H9 (cell line): ENCODE measurements around the gene SPPL3. TPM values are rescaled to one million over a fixed set of nuclear protein-coding genes. Genes with fewer than 3 reads are reported as not detected.

Experiments
- DNase-seq: peaks from one replicate; pipeline ENCODE4 v3.0.0-alpha.2; 2017
- H2AFZ ChIP-seq: one replicate; pipeline ENCODE4 v1.6.1; 2013; ENCODE audit warnings: mild to moderate bottlenecking, low read length, control low read depth, moderate library complexity
- H2AK5ac ChIP-seq: 2 replicates; pipeline ENCODE4 v1.6.1; 2013; ENCODE audit warnings: low read length, control low read depth, mixed read lengths; ENCODE audit not compliant: insufficient read length
- H2BK120ac ChIP-seq: one replicate; pipeline ENCODE4 v1.6.1; 2013; ENCODE audit warnings: low read depth, mild to moderate bottlenecking, low read length, control low read depth, inconsistent platforms; ENCODE audit not compliant: poor library complexity, severe bottlenecking
- H2BK12ac ChIP-seq: 2 replicates; pipeline ENCODE4 v1.6.1; 2013; ENCODE audit warnings: low read length, control low read depth, mixed read lengths, low read depth; ENCODE audit not compliant: insufficient read length
- H2BK15ac ChIP-seq: 2 replicates; pipeline ENCODE4 v1.6.1; 2013; ENCODE audit warnings: low read depth, low read length, control low read depth
- H2BK20ac ChIP-seq: one replicate; pipeline ENCODE4 v1.6.1; 2013; ENCODE audit warnings: low read depth, mild to moderate bottlenecking, low read length, control low read depth, inconsistent platforms; ENCODE audit not compliant: poor library complexity, severe bottlenecking
- H2BK5ac ChIP-seq: 2 replicates; pipeline ENCODE4 v1.6.1; 2013; ENCODE audit warnings: low read length, control low read depth, mixed read lengths; ENCODE audit not compliant: insufficient read length
- H3K14ac ChIP-seq: 2 replicates; pipeline ENCODE4 v1.6.1; 2013; ENCODE audit warnings: low read length, control low read depth; ENCODE audit not compliant: insufficient read depth
- H3K18ac ChIP-seq: 2 replicates; pipeline ENCODE4 v1.6.1; 2013; ENCODE audit warnings: low read depth, mild to moderate bottlenecking, mixed read lengths, low read length, control low read depth; ENCODE audit not compliant: insufficient read length
- H3K23ac ChIP-seq: 2 replicates; pipeline ENCODE4 v1.6.1; 2013; ENCODE audit warnings: low read length, control low read depth, mixed read lengths, low read depth; ENCODE audit not compliant: insufficient read length
- H3K23me2 ChIP-seq: 2 replicates; pipeline ENCODE4 v1.6.1; 2013; ENCODE audit warnings: low read depth, mild to moderate bottlenecking, mixed read lengths, low read length, control low read depth; ENCODE audit not compliant: insufficient read length, poor library complexity, severe bottlenecking
- H3K27ac ChIP-seq: 2 replicates; pipeline ENCODE4 v1.5.1; 2013; ENCODE audit warnings: low read length, control low read depth, mixed read lengths, low read depth; ENCODE audit not compliant: insufficient read length
- H3K27me3 ChIP-seq: 2 replicates; pipeline ENCODE4 v1.6.1; 2013; ENCODE audit warnings: low read length, control low read depth, inconsistent platforms; ENCODE audit not compliant: insufficient read depth
- H3K4ac ChIP-seq: 2 replicates; pipeline ENCODE4 v1.6.1; 2013; ENCODE audit warnings: low read depth, mild to moderate bottlenecking, control low read depth, inconsistent platforms, low read length, moderate library complexity
- H3K4me1 ChIP-seq: 2 replicates; pipeline ENCODE4 v1.6.1; 2013; ENCODE audit warnings: low read length, control low read depth, inconsistent platforms; ENCODE audit not compliant: insufficient read depth
- H3K4me2 ChIP-seq: 2 replicates; pipeline ENCODE4 v1.6.1; 2013; ENCODE audit warnings: low read length, control low read depth, mixed read lengths; ENCODE audit not compliant: insufficient read length, insufficient read depth
- H3K56ac ChIP-seq: 2 replicates; pipeline ENCODE4 v1.6.1; 2013; ENCODE audit warnings: low read depth, mild to moderate bottlenecking, mixed read lengths, low read length, control low read depth; ENCODE audit not compliant: insufficient read length
- H3K79me1 ChIP-seq: 2 replicates; pipeline ENCODE4 v1.6.1; 2013; ENCODE audit warnings: low read depth, mild to moderate bottlenecking, moderate library complexity, low read length, control low read depth, inconsistent platforms; ENCODE audit not compliant: insufficient read depth, poor library complexity, severe bottlenecking
- H3K79me2 ChIP-seq: 2 replicates; pipeline ENCODE4 v1.6.1; 2013; ENCODE audit warnings: low read length, control low read depth, inconsistent platforms; ENCODE audit not compliant: insufficient read depth
- H3K9ac ChIP-seq: 2 replicates; pipeline ENCODE4 v1.6.1; 2013; ENCODE audit warnings: low read length, control low read depth, mixed read lengths; ENCODE audit not compliant: insufficient read length; ENCODE audit errors: extremely low read depth
- H3K9me3 ChIP-seq: one replicate; pipeline ENCODE4 v1.6.1; 2013; ENCODE audit warnings: low read depth, low read length, inconsistent platforms; ENCODE audit not compliant: control insufficient read depth
- H3T11ph ChIP-seq: one replicate; pipeline ENCODE4 v1.6.1; 2013; ENCODE audit warnings: mild to moderate bottlenecking, low read length, control low read depth, inconsistent platforms
- H4K20me1 ChIP-seq: one replicate; pipeline ENCODE4 v1.6.1; 2013; ENCODE audit not compliant: control insufficient read depth, insufficient read length, insufficient read depth
- H4K5ac ChIP-seq: 2 replicates; pipeline ENCODE4 v1.6.1; 2013; ENCODE audit warnings: low read depth, mild to moderate bottlenecking, mixed read lengths, low read length, control low read depth; ENCODE audit not compliant: insufficient read length
- H4K8ac ChIP-seq: replicated peaks from 2 replicates; pipeline ENCODE4 v1.6.1; 2013; ENCODE audit warnings: low read length, control low read depth, mixed read lengths, low read depth; ENCODE audit not compliant: insufficient read length
- H4K91ac ChIP-seq: 2 replicates; pipeline ENCODE4 v1.6.1; 2013; ENCODE audit warnings: low read depth, mild to moderate bottlenecking, moderate library complexity, mixed read lengths, low read length, control low read depth; ENCODE audit not compliant: insufficient read length
- H3K27ac Mint-ChIP-seq, 3 experiments: 2 replicates in 2 of 3; 3 replicates in 1 of 3; pipeline ENCODE4 v1.8.0; 2020 to 2021; ENCODE audit warnings: mixed read lengths in 3 of 3, mild to moderate bottlenecking in 1 of 3, moderate library complexity in 1 of 3
- H3K27me3 Mint-ChIP-seq: 2 replicates; pipeline ENCODE4 v1.8.0; 2021; ENCODE audit warnings: low read depth, mild to moderate bottlenecking, moderate library complexity, mixed read lengths
- H3K36me3 Mint-ChIP-seq, 3 experiments: 2 replicates in 2 of 3; 3 replicates in 1 of 3; pipeline ENCODE4 v1.8.0; 2020 to 2021; ENCODE audit warnings: low read depth in 3 of 3, mixed read lengths in 3 of 3; ENCODE audit not compliant: insufficient read depth in 1 of 3
- H3K4me1 Mint-ChIP-seq, 2 experiments: 2 replicates each; pipeline ENCODE4 v1.8.0; 2020; ENCODE audit warnings: mixed read lengths in 2 of 2
- H3K4me3 Mint-ChIP-seq, 2 experiments: 2 replicates in 1 of 2; 3 replicates in 1 of 2; pipeline ENCODE4 v1.8.0; 2020 to 2021; ENCODE audit warnings: mild to moderate bottlenecking in 2 of 2, mixed read lengths in 2 of 2, moderate library complexity in 1 of 2
- H3K9me3 Mint-ChIP-seq, 2 experiments: 2 replicates in 1 of 2; 3 replicates in 1 of 2; pipeline ENCODE4 v1.8.0; 2020; ENCODE audit warnings: mild to moderate bottlenecking in 2 of 2, mixed read lengths in 2 of 2, moderate library complexity in 1 of 2
- CTCF ChIP-seq: fragments of 200-600 bp; sonication (generic); conservative IDR thresholded peaks from 3 replicates; pipeline ENCODE4 v1.8.0; 2021; ENCODE audit warnings: antibody characterized with exemption, mild to moderate bottlenecking
- WGBS: extraction: QIAGEN DNeasy Blood & Tissue Kit; methylation state at CpG from one replicate; pipeline ENCODE4 v1.1.7; 2013; ENCODE audit warnings: missing lambda C conversion rate, low lambda C conversion rate, mixed read lengths; ENCODE audit not compliant: insufficient read length; ENCODE audit errors: extremely low coverage; 5-methylcytosine and 5-hydroxymethylcytosine counted together
- total RNA-seq: library from RNA; stranded (reverse); gene quantifications from 2 replicates; pipeline ENCODE4 v1.2.1, GENCODE V29; 2021

SPPL3 gene
- total RNA-seq, 1 experiment from 2014 or later: 46.3 TPM

- H3K9me3 ChIP-seq: no peaks in the 10 kb centered on the region
- no peak overlapping the region for H2BK20ac ChIP-seq
- no peaks in the 10 kb centered on the region for H3K27me3 ChIP-seq
- no peak overlapping the region for H3K27ac ChIP-seq
- no peak overlapping the region for H2BK15ac ChIP-seq
- no CpG with 5 or more reads among the region's 4 CpGs for WGBS
- no peaks in the 10 kb centered on the region for H3K79me1 ChIP-seq
- H3K23me2 ChIP-seq: no peaks in the 10 kb centered on the region
- no peak overlapping the region for H2BK5ac ChIP-seq
- H4K91ac ChIP-seq: no peak overlapping the region
- H3K4me1 ChIP-seq: no peaks in the 10 kb centered on the region
- H3K27me3 Mint-ChIP-seq: no peaks in the 10 kb centered on the region
- H4K8ac ChIP-seq: no peak overlapping the region
- peak overlapping the region; percentile 79 for H3K23ac ChIP-seq
- no peak overlapping the region for H2BK12ac ChIP-seq
- H2AFZ ChIP-seq: no peak overlapping the region
- H3K4me2 ChIP-seq: no peak overlapping the region
- TF ChIP-seq CTCF: no peak; the same call in 2 of the 3 replicates
- H3K4me1 Mint-ChIP-seq: peaks cover 12 to 14% of the 10 kb centered on the region in 2 experiments
- H3K4me3 Mint-ChIP-seq: no peak overlapping the region
- peak overlapping the region in 1 of 3 experiments; percentile 79; a peak in 1 of 7 replicates for H3K27ac Mint-ChIP-seq
- no peak overlapping the region for H3T11ph ChIP-seq
- no peak overlapping the region for H2BK120ac ChIP-seq
- H3K79me2 ChIP-seq: peaks cover 5% of the 10 kb centered on the region; the same call in 1 of the 2 replicates
- H2AK5ac ChIP-seq: no peak overlapping the region
- H3K14ac ChIP-seq: no peak overlapping the region
- no peak overlapping the region for H4K5ac ChIP-seq
- no peak overlapping the region for H3K18ac ChIP-seq
- peaks cover 14 to 16% of the 10 kb centered on the region in 2 experiments; a peak in 4 of 5 replicates for H3K9me3 Mint-ChIP-seq
- H3K4ac ChIP-seq: no peak overlapping the region
- peaks cover 12 to 19% (median 14%) of the 10 kb centered on the region in 3 experiments for H3K36me3 Mint-ChIP-seq
- H3K56ac ChIP-seq: no peak overlapping the region
- H3K9ac ChIP-seq: no peak overlapping the region
- DNase-seq: no peak
- no peaks in the 10 kb centered on the region for H4K20me1 ChIP-seq
Measured at GRCh38 chr12:120854804-120855203, 49.4 kb downstream of the SPPL3 start.
